Measurements from ENCODE around the gene DYNC1I1. TPM values are rescaled to one million over a fixed set of nuclear protein-coding genes. Genes with fewer than 3 reads are reported as not detected.

Gene DYNC1I1
- total RNA-seq, 1 experiment from 2014 or later: not detected

- no peaks in the 10 kb centered on the region for H3K4me1 ChIP-seq (replicated peaks; ENCODE audit: insufficient read depth)
- DNase-seq: no peak
- no peak overlapping the region for H3K4me3 ChIP-seq
- no peaks in the 10 kb centered on the region for H3F3A ChIP-seq (ENCODE audit: insufficient read depth, low read depth)
- ChIA-PET POLR2A (ENCODE audit: unreplicated experiment) (no interaction called here), CTCF (no interaction called here)
- intact Hi-C loops (cut with micrococcal nuclease; ENCODE audit: unreplicated experiment): no loop called here
- TF ChIP-seq, protein P1, sequence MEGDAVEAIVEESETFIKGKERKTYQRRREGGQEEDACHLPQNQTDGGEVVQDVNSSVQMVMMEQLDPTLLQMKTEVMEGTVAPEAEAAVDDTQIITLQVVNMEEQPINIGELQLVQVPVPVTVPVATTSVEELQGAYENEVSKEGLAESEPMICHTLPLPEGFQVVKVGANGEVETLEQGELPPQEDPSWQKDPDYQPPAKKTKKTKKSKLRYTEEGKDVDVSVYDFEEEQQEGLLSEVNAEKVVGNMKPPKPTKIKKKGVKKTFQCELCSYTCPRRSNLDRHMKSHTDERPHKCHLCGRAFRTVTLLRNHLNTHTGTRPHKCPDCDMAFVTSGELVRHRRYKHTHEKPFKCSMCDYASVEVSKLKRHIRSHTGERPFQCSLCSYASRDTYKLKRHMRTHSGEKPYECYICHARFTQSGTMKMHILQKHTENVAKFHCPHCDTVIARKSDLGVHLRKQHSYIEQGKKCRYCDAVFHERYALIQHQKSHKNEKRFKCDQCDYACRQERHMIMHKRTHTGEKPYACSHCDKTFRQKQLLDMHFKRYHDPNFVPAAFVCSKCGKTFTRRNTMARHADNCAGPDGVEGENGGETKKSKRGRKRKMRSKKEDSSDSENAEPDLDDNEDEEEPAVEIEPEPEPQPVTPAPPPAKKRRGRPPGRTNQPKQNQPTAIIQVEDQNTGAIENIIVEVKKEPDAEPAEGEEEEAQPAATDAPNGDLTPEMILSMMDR (conservative IDR thresholded peaks at IDR 0.05): no peak
- TF ChIP-seq EZH2 (IDR thresholded peaks at IDR 0.05; ENCODE audit: low read depth): no peak
- H3K4me2 ChIP-seq: no peak overlapping the region
- no TSS peak for BruUV-seq (replicated peaks)
- no peak overlapping the region for H2AFZ ChIP-seq
- no peak overlapping the region for H3K27ac ChIP-seq
- no peaks in the 10 kb centered on the region for H3K79me2 ChIP-seq (ENCODE audit: low read depth)
- no peaks in the 10 kb centered on the region for H3K27me3 ChIP-seq (ENCODE audit: insufficient read depth, low read depth)
- H3K9me3 ChIP-seq (ENCODE audit: insufficient read depth, low read depth): no peaks in the 10 kb centered on the region
- no peaks in the 10 kb centered on the region for H4K20me1 ChIP-seq (ENCODE audit: insufficient read depth)
- H3K36me3 ChIP-seq (ENCODE audit: low read depth): no peaks in the 10 kb centered on the region
- no peaks in the 10 kb centered on the region for H3K9me2 ChIP-seq (ENCODE audit: insufficient read depth)
Observed at GRCh38 chr7:95996174-95996573, 223.8 kb downstream of the DYNC1I1 start.

DNA sequence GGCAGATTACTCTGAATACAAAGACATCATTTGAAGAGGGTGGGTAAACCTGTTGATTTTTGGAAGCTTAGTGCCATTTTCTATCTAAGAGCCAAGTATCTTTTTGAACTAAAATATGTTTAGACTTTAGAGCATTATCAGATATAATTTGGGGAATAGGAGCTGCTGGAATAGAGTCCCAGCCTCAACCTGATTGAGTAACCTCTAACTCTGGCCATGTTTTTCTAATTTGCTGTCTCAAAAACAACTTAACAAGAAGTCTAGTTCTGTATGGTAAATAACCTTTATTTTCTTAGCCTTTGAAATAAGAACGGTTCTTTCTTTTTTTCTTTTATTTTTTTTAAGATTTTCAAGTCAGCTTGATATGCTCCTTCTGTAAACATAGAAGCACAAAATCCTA is 224.5 kb downstream of the DYNC1I1 start:
- POLR2A ChIA-PET (ENCODE audit: unreplicated experiment): no interaction called here
- no peak overlapping the region for H2AFZ ChIP-seq
- intact Hi-C loops (cut with micrococcal nuclease; ENCODE audit: unreplicated experiment): no loop called here
- H3K4me1 ChIP-seq (replicated peaks; ENCODE audit: insufficient read depth): no peaks in the 10 kb centered on the region
- no peaks in the 10 kb centered on the region for H3K79me2 ChIP-seq (ENCODE audit: low read depth)
- TF ChIP-seq, protein P1 (conservative IDR thresholded peaks at IDR 0.05): no peak
- TF ChIP-seq EZH2 (IDR thresholded peaks at IDR 0.05; ENCODE audit: low read depth): no peak
- H3F3A ChIP-seq (ENCODE audit: insufficient read depth, low read depth): no peaks in the 10 kb centered on the region
- no peak overlapping the region for H3K27ac ChIP-seq
- CTCF ChIA-PET: no interaction called here
- no peaks in the 10 kb centered on the region for H4K20me1 ChIP-seq (ENCODE audit: insufficient read depth)
- H3K9me2 ChIP-seq (ENCODE audit: insufficient read depth): no peaks in the 10 kb centered on the region
- DNase-seq: no peak
- no TSS peak for BruUV-seq (replicated peaks)
- H3K9me3 ChIP-seq (ENCODE audit: insufficient read depth, low read depth): no peaks in the 10 kb centered on the region
- H3K4me3 ChIP-seq: no peak overlapping the region
- no peaks in the 10 kb centered on the region for H3K27me3 ChIP-seq (ENCODE audit: insufficient read depth, low read depth)
- no peak overlapping the region for H3K4me2 ChIP-seq
- no peaks in the 10 kb centered on the region for H3K36me3 ChIP-seq (ENCODE audit: low read depth)

DNA sequence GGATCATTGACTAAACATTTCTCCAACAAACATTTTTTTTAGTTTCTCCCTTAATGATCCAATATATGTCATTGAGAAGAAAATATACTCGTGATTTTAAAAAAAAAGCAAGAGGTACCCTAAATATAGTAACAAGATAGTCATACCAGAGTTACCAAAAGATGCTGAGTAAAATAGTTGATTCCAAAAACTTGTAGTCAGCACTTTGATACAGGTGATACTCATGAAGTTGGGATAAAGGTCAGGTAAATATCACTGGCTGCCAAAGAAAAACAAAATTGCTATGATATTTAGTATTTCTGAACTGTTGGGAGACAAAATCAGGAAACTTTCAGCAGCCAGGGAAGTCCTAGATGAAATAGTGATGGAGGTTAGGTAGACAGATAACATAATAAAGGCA is 225.3 kb downstream of the DYNC1I1 start:
- Histone ChIP-seq H3K27ac (no peak overlapping the region), H3K4me3 (no peak overlapping the region), H3K4me1 (replicated peaks; ENCODE audit: insufficient read depth) (no peaks in the 10 kb centered on the region), H3K79me2 (ENCODE audit: low read depth) (no peaks in the 10 kb centered on the region), H4K20me1 (ENCODE audit: insufficient read depth) (no peaks in the 10 kb centered on the region), H2AFZ (no peak overlapping the region), H3K9me2 (ENCODE audit: insufficient read depth) (no peaks in the 10 kb centered on the region), H3K4me2 (no peak overlapping the region), H3F3A (ENCODE audit: insufficient read depth, low read depth) (no peaks in the 10 kb centered on the region), H3K27me3 (ENCODE audit: insufficient read depth, low read depth) (no peaks in the 10 kb centered on the region), H3K36me3 (ENCODE audit: low read depth) (no peaks in the 10 kb centered on the region), H3K9me3 (ENCODE audit: insufficient read depth, low read depth) (no peaks in the 10 kb centered on the region)
- ChIA-PET CTCF (no interaction called here), POLR2A (ENCODE audit: unreplicated experiment) (no interaction called here)
- TF ChIP-seq, protein P1 (conservative IDR thresholded peaks at IDR 0.05): no peak
- no peak for TF ChIP-seq EZH2 (IDR thresholded peaks at IDR 0.05; ENCODE audit: low read depth)
- DNase-seq: no peak
- intact Hi-C loops (cut with micrococcal nuclease; ENCODE audit: unreplicated experiment): no loop called here
- BruUV-seq (replicated peaks): no TSS peak
